Activated CD4-positive, CD25-positive, alpha-beta regulatory T cell (primary cell): ENCODE measurements around the gene RAB40AL.

Experiments used
- DNase-seq, 4 experiments: peaks; one replicate each; lab custom pipeline; 2025; lab: John Stamatoyannopoulos, UW

RAB40AL gene

GRCh38 chrX:102979536-102979935 is 42.5 kb downstream of the RAB40AL start:
- DNase-seq, result no peak

GRCh38 chrX:102983205-102983604 is 46.1 kb downstream of the RAB40AL start:
- DNase-seq, result no peak

DNA sequence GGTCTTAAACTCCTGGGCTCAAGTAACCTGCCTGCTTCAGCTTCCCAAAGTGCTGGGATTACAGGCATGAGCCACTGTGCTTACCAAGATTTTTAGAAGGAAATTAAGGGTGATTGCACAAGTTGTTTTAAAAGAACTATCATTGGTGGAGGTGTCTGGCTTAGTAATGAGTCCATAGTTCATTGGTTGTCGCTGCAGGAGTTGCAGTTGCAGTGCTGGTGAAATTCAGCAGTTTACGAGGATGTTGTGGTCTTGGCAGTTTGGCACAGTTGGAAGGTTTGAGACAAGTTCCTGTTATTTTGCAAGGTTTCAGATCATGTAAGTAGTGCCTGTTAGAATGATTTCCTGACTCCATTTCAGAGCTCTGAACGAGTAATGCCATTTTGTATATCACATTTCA is 48.1 kb downstream of the RAB40AL start:
- DNase-seq, result no peak
